Liver (tissue), 9 donors: ENCODE data around the gene CEP162. TPM values are rescaled to one million over a fixed set of nuclear protein-coding genes. Genes with fewer than 3 reads are reported as not detected.
"Not testable (repeated sequence)": the region's sequence is repeated elsewhere in the genome, so short reads cannot be mapped to it uniquely, and the experiment has no call there.

Source experiments
- DNase-seq: peaks from one replicate; pipeline ENCODE4 v3.0.0-alpha.2; 2017; ENCODE audit warnings: low spot score
- H3K27ac ChIP-seq, 2 donors: one replicate each; pipeline ENCODE4 v1.7.0; 2013; ENCODE audit warnings: inconsistent platforms in 2 of 2, low read length in 2 of 2, control low read depth in 1 of 2, low read depth in 1 of 2, mild to moderate bottlenecking in 1 of 2
- H3K27me3 ChIP-seq, 4 donors: one replicate each; pipeline versions ENCODE4 v1.6.1 to v1.7.0; 2013; ENCODE audit warnings: low read length in 3 of 4, inconsistent platforms in 1 of 4, mild to moderate bottlenecking in 1 of 4, moderate library complexity in 1 of 4; ENCODE audit not compliant: control insufficient read depth in 4 of 4, insufficient read depth in 4 of 4
- H3K36me3 ChIP-seq, 4 donors: one replicate each; pipeline versions ENCODE4 v1.6.1 to v1.7.0; 2013; ENCODE audit warnings: low read length in 3 of 4, mild to moderate bottlenecking in 3 of 4, low read depth in 1 of 4, moderate library complexity in 1 of 4; ENCODE audit not compliant: control insufficient read depth in 4 of 4, insufficient read depth in 3 of 4
- H3K4me1 ChIP-seq, 4 donors: one replicate each; pipeline versions ENCODE4 v1.6.1 to v1.7.0; 2013; ENCODE audit warnings: low read length in 3 of 4, mild to moderate bottlenecking in 3 of 4, moderate library complexity in 1 of 4; ENCODE audit not compliant: control insufficient read depth in 4 of 4, insufficient read depth in 4 of 4
- H3K4me3 ChIP-seq, 3 donors: one replicate each; pipeline versions ENCODE4 v1.6.1 to v1.7.0; 2013; ENCODE audit warnings: low read length in 3 of 3, control low read depth in 1 of 3, low read depth in 1 of 3, mild to moderate bottlenecking in 1 of 3
- H3K9ac ChIP-seq, 2 donors: one replicate each; pipeline ENCODE4 v1.7.0; 2013; ENCODE audit warnings: low read length in 2 of 2, mild to moderate bottlenecking in 2 of 2, moderate library complexity in 2 of 2, control low read depth in 1 of 2, low read depth in 1 of 2
- H3K9me3 ChIP-seq, 4 donors: one replicate each; pipeline versions ENCODE4 v1.6.1 to v1.7.0; 2013; ENCODE audit warnings: low read length in 3 of 4; ENCODE audit not compliant: control insufficient read depth in 4 of 4
- ATF3 ChIP-seq: IDR thresholded peaks from 2 replicates; pipeline ENCODE4 v1.6.1; 2016; ENCODE audit warnings: antibody characterized with exemption
- CTCF ChIP-seq: fragments of 150-350 bp; IDR thresholded peaks from 2 replicates; pipeline ENCODE4 v1.5.1; 2017; ENCODE audit warnings: improper control_type of control experiment, low read depth, low read length; ENCODE audit not compliant: missing input control
- EGR1 ChIP-seq, 2 donors: IDR thresholded peaks; 2 replicates each; pipeline ENCODE4 v1.6.1; 2016 to 2018; ENCODE audit warnings: antibody characterized with exemption in 2 of 2, low read depth in 2 of 2
- FOXA1 ChIP-seq: IDR thresholded peaks from 2 replicates; pipeline ENCODE4 v1.6.1; 2016; ENCODE audit warnings: antibody characterized with exemption
- FOXA2 ChIP-seq: IDR thresholded peaks from 2 replicates; pipeline ENCODE4 v1.6.1; 2016; ENCODE audit warnings: antibody characterized with exemption
- GABPA ChIP-seq, 2 donors: IDR thresholded peaks in 1 of 2; conservative IDR thresholded peaks in 1 of 2; 2 replicates each; pipeline ENCODE4 v1.6.1; 2016; ENCODE audit warnings: antibody characterized with exemption in 2 of 2, mild to moderate bottlenecking in 1 of 2, moderate library complexity in 1 of 2
- HNF4A ChIP-seq, 2 donors: conservative IDR thresholded peaks; 2 replicates each; pipeline ENCODE4 v1.6.1; 2016; ENCODE audit warnings: antibody characterized with exemption in 2 of 2, mild to moderate bottlenecking in 2 of 2
- HNF4G ChIP-seq: IDR thresholded peaks from 2 replicates; pipeline ENCODE4 v1.6.1; 2016; ENCODE audit warnings: antibody characterized with exemption
- NR2F2 ChIP-seq: IDR thresholded peaks from 2 replicates; pipeline ENCODE4 v1.6.1; 2016; ENCODE audit warnings: antibody characterized with exemption
- RAD21 ChIP-seq, 2 donors: IDR thresholded peaks; 2 replicates each; pipeline ENCODE4 v1.6.1; 2016; ENCODE audit warnings: antibody characterized with exemption in 2 of 2, mild to moderate bottlenecking in 2 of 2
- REST ChIP-seq: IDR thresholded peaks from 2 replicates; pipeline ENCODE4 v1.6.1; 2016; ENCODE audit warnings: antibody characterized with exemption, mild to moderate bottlenecking
- RXRA ChIP-seq, 2 donors: IDR thresholded peaks; 2 replicates each; pipeline ENCODE4 v1.6.1; 2017 to 2018; ENCODE audit warnings: antibody characterized with exemption in 2 of 2, mild to moderate bottlenecking in 1 of 2
- SP1 ChIP-seq: IDR thresholded peaks from 2 replicates; pipeline ENCODE4 v1.6.1; 2018; ENCODE audit warnings: antibody characterized with exemption, mild to moderate bottlenecking
- TAF1 ChIP-seq: conservative IDR thresholded peaks from 2 replicates; pipeline ENCODE4 v1.6.1; 2016; ENCODE audit warnings: antibody characterized with exemption, mild to moderate bottlenecking
- ZBTB33 ChIP-seq: IDR thresholded peaks from 2 replicates; pipeline ENCODE4 v1.6.1; 2016; ENCODE audit warnings: antibody characterized with exemption
- WGBS: extraction: QIAGEN DNeasy Blood & Tissue Kit; methylation state at CpG from one replicate; pipeline ENCODE4 v1.1.7; 2013; 5-methylcytosine and 5-hydroxymethylcytosine counted together
- polyA plus RNA-seq, 2 donors: library from polyadenylated mRNA; stranded (reverse) in 1 of 2; unstranded in 1 of 2; fragments of 200-250 nt in 1 of 2; fragments of >200 nt in 1 of 2; fragmentation: Nextera tagmentation in 1 of 2; extraction: Ambion mirVana in 1 of 2; gene quantifications; one replicate each; pipeline versions ENCODE4 v1.2.1 to v1.2.3, GENCODE V29; 2013 to 2015
- total RNA-seq, 2 donors: library from RNA; depleted of rRNA; stranded (reverse); fragments of >200 nt; gene quantifications; one replicate each; pipeline ENCODE4 v1.2.3, GENCODE V29; 2014
- donor health status: healthy.
- donor health status: healthy.
- donor health status: healthy.
- donor health status: healthy.
- donor health status: healthy.

The CEP162 gene
- total and polyA plus RNA-seq, 4 donors = 0.87 to 4.4 (median 2.6) TPM

- TF ChIP-seq REST = no peak
These were observed 728 bp upstream of the CEP162 start (continued) for GRCh38 chr6:84228198-84228543.

- no peaks in the 10 kb centered on the region for H3K27me3 ChIP-seq
- H3K36me3 ChIP-seq = no peaks in the 10 kb centered on the region
- WGBS = 5% methylated on average over 14 of the region's 14 CpGs
- peaks cover 0 to 17% (median 8%) of the 10 kb centered on the region in 4 donors for H3K4me1 ChIP-seq
- TF ChIP-seq RAD21 (IDR thresholded peaks at IDR 0.05) (no peak), SP1 (no peak), FOXA2 (no peak), ATF3 (no peak), RXRA (IDR thresholded peaks at IDR 0.05) (no peak), GABPA (IDR thresholded peaks at IDR 0.05 in 1 of 2, conservative IDR thresholded peaks at IDR 0.05 in 1 of 2) (no peak), FOXA1 (no peak), HNF4A (conservative IDR thresholded peaks at IDR 0.05) (no peak)
- no peak for DNase-seq
- peak overlapping the region; percentile 69 to 99 (median 98) for H3K4me3 ChIP-seq
- H3K9me3 ChIP-seq = no peaks in the 10 kb centered on the region
- H3K27ac ChIP-seq = peak overlapping the region; percentile 51 to 82
- peak overlapping the region; percentile 19 to 59 for H3K9ac ChIP-seq
These were observed 404 bp downstream of the CEP162 start for GRCh38 chr6:84227044-84227433.

GRCh38 chr6:84224251-84224650 is 3.2 kb downstream of the CEP162 start:
- Histone ChIP-seq H3K36me3 (no peaks in the 10 kb centered on the region), H3K9ac (no peak overlapping the region), H3K4me3 (no peak overlapping the region), H3K9me3 (no peaks in the 10 kb centered on the region), H3K27me3 (no peaks in the 10 kb centered on the region), H3K4me1 (peaks cover 0 to 17% (median 8%) of the 10 kb centered on the region in 4 donors), H3K27ac (no peak overlapping the region)
- TF ChIP-seq GABPA (IDR thresholded peaks at IDR 0.05 in 1 of 2, conservative IDR thresholded peaks at IDR 0.05 in 1 of 2) = no peak
- TF ChIP-seq ZBTB33 = no peak
- no peak for TF ChIP-seq HNF4G
- TF ChIP-seq SP1 = no peak
- no peak for TF ChIP-seq TAF1
- no peak for TF ChIP-seq CTCF
- TF ChIP-seq NR2F2 = no peak
- no peak for TF ChIP-seq ATF3
- TF ChIP-seq EGR1 (IDR thresholded peaks at IDR 0.05; ENCODE audit: low read depth in 2 of 2) = no peak
- DNase-seq = no peak

- H3K9ac ChIP-seq, H3K36me3 ChIP-seq, DNase-seq, H3K4me3 ChIP-seq, H3K9me3 ChIP-seq, H3K27ac ChIP-seq, H3K27me3 ChIP-seq: not testable (repeated sequence)
- WGBS = 99% methylated on average over 5 of the region's 5 CpGs
- peaks cover 0 to 17% (median 8%) of the 10 kb centered on the region in 4 donors for H3K4me1 ChIP-seq
These were observed 3.8 kb downstream of the CEP162 start for GRCh38 chr6:84223608-84224007.
